OCI-LY3 (cell line): ENCODE measurements around the gene CDX1.

Experiments used
- H2AFZ ChIP-seq: fragments of 200-600, 300-600 bp; shearing (Covaris generic); 2 replicates; pipeline ENCODE4 v1.6.0; 2014; ENCODE audit warnings: antibody characterized with exemption, low read depth, low read length
- H3K27ac ChIP-seq: fragments of 200-600, 300-600 bp; sonication (generic); 2 replicates; pipeline ENCODE4 v1.5.1; 2014; ENCODE audit warnings: mild to moderate bottlenecking, low read length, moderate library complexity, mixed read lengths
- H3K27me3 ChIP-seq: fragments of 200-600, 300-600 bp; sonication (generic); 2 replicates; pipeline ENCODE4 v1.6.1; 2014; ENCODE audit warnings: low read depth, low read length, mixed read lengths
- H3K36me3 ChIP-seq: fragments of 200-600, 300-600 bp; sonication (generic); replicated peaks from 2 replicates; pipeline ENCODE3; 2014; ENCODE audit warnings: low read depth, low read length, mixed read lengths
- H3K4me1 ChIP-seq: fragments of 300-600, 200-600 bp; sonication (generic); 2 replicates; pipeline ENCODE4 v1.6.1; 2014; ENCODE audit warnings: low read length, mixed read lengths
- H3K4me2 ChIP-seq: fragments of 200-600, 300-600 bp; sonication (generic); 2 replicates; pipeline ENCODE4 v1.6.1; 2014; ENCODE audit warnings: low read length, mixed read lengths
- H3K4me3 ChIP-seq: fragments of 300-600, 200-600 bp; sonication (generic); 2 replicates; pipeline ENCODE4 v1.5.1; 2014; ENCODE audit warnings: antibody characterized with exemption, mild to moderate bottlenecking, low read length, moderate library complexity
- H3K79me2 ChIP-seq: fragments of 300-600, 200-600 bp; shearing (Covaris generic); 2 replicates; pipeline ENCODE4 v1.6.1; 2014; ENCODE audit warnings: mild to moderate bottlenecking, low read length, mixed read lengths
- H3K9ac ChIP-seq: fragments of 300-600, 200-600 bp; shearing (Covaris generic); 2 replicates; pipeline ENCODE4 v1.6.0; 2014; ENCODE audit warnings: mild to moderate bottlenecking, low read length, moderate library complexity
- H3K9me3 ChIP-seq: fragments of 200-600, 300-600 bp; shearing (Covaris generic); 2 replicates; pipeline ENCODE4 v1.6.1; 2014; ENCODE audit warnings: low read length, mixed read lengths; ENCODE audit not compliant: insufficient read depth
- H4K20me1 ChIP-seq: fragments of 200-600, 300-600 bp; sonication (generic); 2 replicates; pipeline ENCODE4 v1.6.1; 2016; ENCODE audit warnings: low read length, mixed read lengths; ENCODE audit not compliant: insufficient read depth
- EZH2phosphoT487 ChIP-seq: fragments of 200-600 bp; shearing (Covaris generic); IDR thresholded peaks from 2 replicates; pipeline ENCODE4 v1.6.1; 2018; ENCODE audit warnings: antibody characterized with exemption, mixed run types, low read depth
- TF ChIP-seq, protein P1 (sequence below): fragments of 200-600, 300-600 bp; sonication (generic); IDR thresholded peaks from 2 replicates; pipeline ENCODE4 v1.5.1; 2014; ENCODE audit warnings: antibody characterized with exemption, low read length, low read depth

Gene CDX1

GRCh38 chr5:150223474-150223873 lies 56.9 kb downstream of the CDX1 start:
- no peaks in the 10 kb centered on the region for H4K20me1 ChIP-seq
- no peak for TF ChIP-seq EZH2phosphoT487
- H3K9me3 ChIP-seq = no peaks in the 10 kb centered on the region
- no peak overlapping the region for H3K27ac ChIP-seq
- H3K4me1 ChIP-seq = no peaks in the 10 kb centered on the region
- no peaks in the 10 kb centered on the region for H3K79me2 ChIP-seq
- H2AFZ ChIP-seq = no peak overlapping the region
- no peak overlapping the region for H3K4me3 ChIP-seq
- no peaks in the 10 kb centered on the region for H3K27me3 ChIP-seq
- H3K36me3 ChIP-seq = no peaks in the 10 kb centered on the region
- H3K4me2 ChIP-seq = no peak overlapping the region
- H3K9ac ChIP-seq = no peak overlapping the region

GRCh38 chr5:150224483-150225027 lies 58.0 kb downstream of the CDX1 start:
- H4K20me1 ChIP-seq = no peaks in the 10 kb centered on the region
- H3K36me3 ChIP-seq = no peaks in the 10 kb centered on the region
- no peaks in the 10 kb centered on the region for H3K4me1 ChIP-seq
- no peak overlapping the region for H3K27ac ChIP-seq
- H3K4me3 ChIP-seq = no peak overlapping the region
- no peaks in the 10 kb centered on the region for H3K79me2 ChIP-seq
- no peaks in the 10 kb centered on the region for H3K27me3 ChIP-seq
- no peak overlapping the region for H2AFZ ChIP-seq
- no peak overlapping the region for H3K4me2 ChIP-seq
- TF ChIP-seq, protein P1, sequence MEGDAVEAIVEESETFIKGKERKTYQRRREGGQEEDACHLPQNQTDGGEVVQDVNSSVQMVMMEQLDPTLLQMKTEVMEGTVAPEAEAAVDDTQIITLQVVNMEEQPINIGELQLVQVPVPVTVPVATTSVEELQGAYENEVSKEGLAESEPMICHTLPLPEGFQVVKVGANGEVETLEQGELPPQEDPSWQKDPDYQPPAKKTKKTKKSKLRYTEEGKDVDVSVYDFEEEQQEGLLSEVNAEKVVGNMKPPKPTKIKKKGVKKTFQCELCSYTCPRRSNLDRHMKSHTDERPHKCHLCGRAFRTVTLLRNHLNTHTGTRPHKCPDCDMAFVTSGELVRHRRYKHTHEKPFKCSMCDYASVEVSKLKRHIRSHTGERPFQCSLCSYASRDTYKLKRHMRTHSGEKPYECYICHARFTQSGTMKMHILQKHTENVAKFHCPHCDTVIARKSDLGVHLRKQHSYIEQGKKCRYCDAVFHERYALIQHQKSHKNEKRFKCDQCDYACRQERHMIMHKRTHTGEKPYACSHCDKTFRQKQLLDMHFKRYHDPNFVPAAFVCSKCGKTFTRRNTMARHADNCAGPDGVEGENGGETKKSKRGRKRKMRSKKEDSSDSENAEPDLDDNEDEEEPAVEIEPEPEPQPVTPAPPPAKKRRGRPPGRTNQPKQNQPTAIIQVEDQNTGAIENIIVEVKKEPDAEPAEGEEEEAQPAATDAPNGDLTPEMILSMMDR = no peak
- no peak for TF ChIP-seq EZH2phosphoT487
- no peak overlapping the region for H3K9ac ChIP-seq
- H3K9me3 ChIP-seq = no peaks in the 10 kb centered on the region

DNA sequence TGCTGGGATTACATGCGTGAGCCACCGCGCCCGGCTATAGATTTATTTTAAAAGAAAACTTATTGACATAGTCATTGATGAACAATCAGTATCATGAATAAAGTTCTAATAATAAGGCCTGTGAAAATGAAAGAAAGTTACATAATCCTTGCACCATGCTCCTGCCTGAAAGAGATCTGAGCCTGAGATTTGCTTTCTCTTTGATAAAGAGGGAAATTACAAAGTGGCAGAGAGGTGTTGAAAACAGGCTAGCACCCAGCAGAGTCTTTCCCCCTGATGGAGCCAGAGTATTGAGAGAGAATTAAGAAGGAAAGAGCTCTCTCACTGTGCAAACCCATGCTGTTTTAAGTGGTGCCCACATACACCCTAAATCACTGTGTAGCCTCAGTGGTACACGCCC lies 60.5 kb downstream of the CDX1 start:
- no peak overlapping the region for H3K27ac ChIP-seq
- H2AFZ ChIP-seq = no peak overlapping the region
- H3K79me2 ChIP-seq = no peaks in the 10 kb centered on the region
- H3K27me3 ChIP-seq = no peaks in the 10 kb centered on the region
- H3K4me3 ChIP-seq = no peak overlapping the region
- no peak overlapping the region for H3K9ac ChIP-seq
- no peaks in the 10 kb centered on the region for H3K4me1 ChIP-seq
- no peaks in the 10 kb centered on the region for H3K36me3 ChIP-seq
- H4K20me1 ChIP-seq = no peaks in the 10 kb centered on the region
- no peak overlapping the region for H3K4me2 ChIP-seq
- H3K9me3 ChIP-seq = no peaks in the 10 kb centered on the region
- no peak for TF ChIP-seq EZH2phosphoT487
- TF ChIP-seq, protein P1 = no peak

GRCh38 chr5:150227606-150228273 lies 61.2 kb downstream of the CDX1 start:
- no peak overlapping the region for H3K9ac ChIP-seq
- H3K36me3 ChIP-seq = no peaks in the 10 kb centered on the region
- no peaks in the 10 kb centered on the region for H3K27me3 ChIP-seq
- no peaks in the 10 kb centered on the region for H4K20me1 ChIP-seq
- H2AFZ ChIP-seq = no peak overlapping the region
- H3K4me2 ChIP-seq = no peak overlapping the region
- H3K79me2 ChIP-seq = no peaks in the 10 kb centered on the region
- no peaks in the 10 kb centered on the region for H3K4me1 ChIP-seq
- H3K27ac ChIP-seq = no peak overlapping the region
- no peak overlapping the region for H3K4me3 ChIP-seq
- no peaks in the 10 kb centered on the region for H3K9me3 ChIP-seq
- TF ChIP-seq, protein P1 = no peak
- no peak for TF ChIP-seq EZH2phosphoT487
